HG03469 (cell line): ENCODE measurements around the gene ENTREP1.
"Not testable (repeated sequence)": the region's sequence is repeated elsewhere in the genome, so short reads cannot be mapped to it uniquely, and the experiment has no call there.

Experiments used
- ATAC-seq: cut with Tn5 transposase; IDR thresholded peaks from one replicate; pipeline ENCODE4 v1.9.1; 2021; ENCODE audit warnings: mild to moderate bottlenecking, moderate library complexity, moderate number of reproducible peaks; ENCODE audit not compliant: unreplicated experiment

Gene ENTREP1

DNA sequence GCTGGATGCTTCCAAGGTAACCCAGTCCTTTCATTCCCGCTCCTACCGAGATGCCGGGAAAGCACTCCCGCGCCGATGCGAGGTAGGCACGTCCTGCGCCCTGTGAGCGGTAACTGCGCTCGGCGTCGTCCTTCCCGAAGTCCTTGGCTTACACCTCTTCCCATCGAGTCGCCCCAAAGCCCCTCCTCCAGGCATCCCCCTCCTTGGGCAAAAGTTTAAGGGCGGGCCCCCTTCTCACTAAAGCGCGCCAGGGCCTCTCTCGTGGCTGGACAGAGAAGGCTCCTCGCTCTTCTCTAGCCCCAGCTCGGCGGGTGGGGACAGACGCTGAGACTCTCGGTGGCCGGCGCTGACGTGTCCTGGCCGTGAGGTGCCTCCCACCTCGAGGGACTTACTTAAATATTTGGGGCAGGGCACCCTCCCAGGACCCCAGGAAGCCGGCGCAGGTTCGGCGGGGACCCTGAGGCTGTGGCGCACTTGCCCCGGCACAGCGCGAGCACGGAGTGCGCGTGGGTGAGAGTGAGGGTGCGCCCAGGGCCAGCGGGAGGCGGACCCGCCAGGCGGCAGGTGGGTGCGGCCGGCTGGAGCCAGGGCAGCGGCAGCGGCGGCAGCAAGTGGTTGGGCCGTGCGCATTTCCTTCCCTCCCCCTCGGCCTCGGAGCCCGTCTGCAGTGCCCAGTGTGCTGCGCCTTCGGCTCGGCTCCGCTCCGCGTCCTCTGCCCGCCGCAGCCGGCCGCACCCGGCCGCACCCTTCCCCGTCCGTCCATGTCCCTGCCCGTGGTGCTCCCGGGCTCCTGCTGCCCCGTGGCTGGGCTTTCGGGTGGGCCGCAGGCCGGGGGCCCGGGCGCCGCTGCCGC lies at the start of gene ENTREP1:
Gene ENTREP1 (plus strand): TSS at position 667 of the 853 bp plus-strand sequence. CDS start 95 bp downstream, at position 762.
- ATAC-seq, result no peak

GRCh38 chr9:69276775-69277174 lies 48.2 kb upstream of the ENTREP1 start:
- ATAC-seq, result no peak

DNA sequence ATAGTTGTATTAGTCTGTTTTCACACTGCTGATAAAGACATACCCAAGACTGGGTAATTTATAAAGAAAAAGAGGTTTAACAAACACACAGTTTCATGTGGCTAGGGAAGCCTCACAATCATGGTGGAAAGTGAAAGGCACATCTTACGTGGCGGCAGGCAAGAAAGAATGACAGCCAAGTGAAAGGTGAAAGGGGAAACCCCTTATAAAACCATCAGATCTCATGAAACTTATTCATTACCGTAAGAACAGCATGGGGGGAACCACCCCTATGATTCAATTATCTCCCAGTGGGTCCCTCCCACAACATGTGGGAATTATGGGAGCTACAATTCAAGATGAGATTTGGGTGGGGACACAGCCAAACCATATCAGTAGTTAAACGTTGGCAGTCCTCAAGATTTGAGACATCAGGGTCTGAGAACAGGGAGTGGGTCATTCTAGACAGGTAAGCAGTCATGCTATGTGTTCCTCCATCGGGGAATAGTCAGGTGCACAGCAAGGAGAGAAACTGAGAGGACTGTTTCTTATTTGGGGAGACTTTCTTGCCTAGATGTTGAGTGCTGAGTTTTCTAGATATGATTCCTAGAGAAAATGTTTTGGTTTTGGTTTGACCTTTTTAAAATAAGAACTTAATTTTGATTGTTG lies 45.8 kb upstream of the ENTREP1 start:
- ATAC-seq, result no peak

GRCh38 chr9:69279733-69280132 lies 45.3 kb upstream of the ENTREP1 start:
- no peak for ATAC-seq

DNA sequence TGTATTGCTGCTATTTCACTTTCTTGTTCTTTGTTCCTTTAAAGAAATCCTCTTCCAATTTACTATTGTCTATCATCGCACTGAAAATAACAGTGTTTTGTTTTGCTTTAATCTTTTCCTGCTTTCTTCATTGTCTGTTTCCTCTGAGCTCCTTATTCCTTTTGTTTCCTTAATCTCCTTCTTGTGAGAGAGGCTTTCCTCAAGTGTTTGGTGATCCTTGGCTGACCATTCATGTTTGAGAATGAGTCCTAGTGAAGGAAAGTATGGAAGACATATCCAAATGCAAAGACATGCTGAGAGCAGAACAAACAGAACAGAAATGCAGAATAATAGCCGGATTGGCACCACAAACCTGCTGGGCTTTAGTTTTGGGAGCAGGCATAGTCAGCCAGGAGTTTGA lies 42.0 kb upstream of the ENTREP1 start:
- no peak for ATAC-seq

DNA sequence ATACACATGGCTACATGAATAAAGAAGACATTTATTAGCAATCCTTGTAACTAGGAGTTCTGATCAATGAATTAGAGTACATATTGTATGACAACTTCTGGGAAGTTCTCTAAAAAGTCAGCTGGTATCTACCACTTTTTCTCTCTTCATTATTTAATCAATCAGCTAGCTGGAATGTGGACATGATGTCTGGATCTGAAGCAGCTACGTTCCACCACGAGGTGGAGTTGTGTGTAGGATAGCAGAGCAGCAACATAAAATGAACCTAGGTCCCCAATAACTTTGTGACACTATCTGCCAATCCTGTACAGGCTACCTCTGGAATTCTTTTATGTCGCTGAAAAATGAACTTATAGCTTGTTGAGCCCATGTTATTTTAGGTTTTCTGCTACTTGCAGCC lies 32.9 kb upstream of the ENTREP1 start:
- ATAC-seq, result no peak

DNA sequence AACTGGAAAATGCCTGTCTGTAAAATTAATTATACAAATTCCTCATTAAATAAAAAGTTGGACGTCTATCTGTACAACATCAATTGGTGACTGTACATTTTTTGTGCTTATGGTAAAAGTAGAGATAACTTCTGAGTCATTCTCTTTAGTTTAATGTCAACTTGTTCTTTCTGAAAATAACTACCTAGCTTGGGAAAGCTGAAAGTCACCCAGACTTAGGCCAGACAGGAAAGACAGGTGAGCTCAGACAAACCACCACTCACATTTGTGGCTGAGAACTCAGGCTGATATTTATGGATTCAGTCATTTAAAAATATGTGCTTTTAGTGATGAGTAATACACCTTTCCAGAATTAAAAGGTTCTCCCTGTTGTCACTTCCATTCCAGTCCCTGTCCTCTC lies 31.9 kb upstream of the ENTREP1 start:
- ATAC-seq, result no peak

- no peak for ATAC-seq
Observed at GRCh38 chr9:69295872-69296552, 29.0 kb upstream of the ENTREP1 start.

GRCh38 chr9:69297300-69297980 lies 27.6 kb upstream of the ENTREP1 start:
- no peak for ATAC-seq

- ATAC-seq, result no peak
Observed at GRCh38 chr9:69299315-69299714, 25.7 kb upstream of the ENTREP1 start.

DNA sequence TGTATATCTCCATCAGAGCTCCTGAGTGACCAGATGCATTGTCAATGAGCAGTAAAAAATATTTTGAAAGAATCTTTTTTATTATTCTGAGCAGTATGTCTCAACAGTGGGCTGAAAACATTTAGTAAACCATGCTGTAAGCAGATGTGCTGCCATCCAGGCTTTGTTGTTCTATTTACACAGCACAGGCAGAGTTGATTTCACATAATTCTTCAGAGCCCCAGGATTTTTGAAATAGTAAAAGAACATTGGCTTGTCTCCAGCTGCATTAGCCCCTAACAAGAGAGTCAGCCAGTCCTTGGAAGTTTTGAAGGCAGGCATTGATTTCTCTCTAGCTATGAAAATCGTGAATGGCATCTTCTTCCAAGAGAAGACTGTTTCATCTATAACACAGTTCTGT lies 25.2 kb upstream of the ENTREP1 start:
- no peak for ATAC-seq

GRCh38 chr9:69303331-69303730 lies 21.7 kb upstream of the ENTREP1 start:
- no peak for ATAC-seq

GRCh38 chr9:69306895-69307445 lies 18.0 kb upstream of the ENTREP1 start:
- not testable (repeated sequence) for ATAC-seq

DNA sequence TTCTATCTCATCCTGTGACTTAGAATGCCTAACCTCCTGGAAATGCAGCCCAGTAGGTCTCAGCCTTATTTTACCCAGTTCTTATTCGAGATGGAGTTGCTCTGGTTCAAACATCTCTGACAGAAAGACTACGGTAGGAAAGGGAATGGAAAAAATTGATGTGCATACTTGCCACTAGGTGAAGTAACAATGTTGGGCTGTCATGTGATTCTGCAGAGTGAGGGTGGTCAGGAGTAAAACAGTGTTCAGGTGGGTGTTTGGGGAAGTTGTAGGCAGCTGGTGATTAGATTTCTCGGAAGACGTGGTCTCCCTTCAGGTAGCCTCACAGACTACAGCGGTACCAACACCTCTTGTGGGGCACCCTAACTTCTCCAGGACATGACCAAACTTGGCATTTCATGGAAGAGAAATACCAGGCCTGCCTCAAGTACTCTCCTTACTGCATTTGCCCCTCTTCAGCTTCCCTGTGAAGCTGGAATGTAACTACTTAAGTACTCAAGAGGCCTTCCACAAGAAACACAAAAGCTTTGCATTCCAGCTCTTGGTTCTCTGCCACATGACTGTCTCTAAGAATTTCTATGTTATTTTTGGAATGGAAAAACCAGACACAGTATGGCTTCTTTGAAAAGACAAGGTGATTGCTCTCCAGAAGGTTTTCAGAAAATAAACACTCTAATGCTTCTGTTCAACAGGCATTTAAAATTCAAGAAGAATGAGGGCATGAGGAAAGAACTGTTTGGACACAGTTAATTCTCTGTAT lies 17.4 kb upstream of the ENTREP1 start:
- ATAC-seq, result no peak

DNA sequence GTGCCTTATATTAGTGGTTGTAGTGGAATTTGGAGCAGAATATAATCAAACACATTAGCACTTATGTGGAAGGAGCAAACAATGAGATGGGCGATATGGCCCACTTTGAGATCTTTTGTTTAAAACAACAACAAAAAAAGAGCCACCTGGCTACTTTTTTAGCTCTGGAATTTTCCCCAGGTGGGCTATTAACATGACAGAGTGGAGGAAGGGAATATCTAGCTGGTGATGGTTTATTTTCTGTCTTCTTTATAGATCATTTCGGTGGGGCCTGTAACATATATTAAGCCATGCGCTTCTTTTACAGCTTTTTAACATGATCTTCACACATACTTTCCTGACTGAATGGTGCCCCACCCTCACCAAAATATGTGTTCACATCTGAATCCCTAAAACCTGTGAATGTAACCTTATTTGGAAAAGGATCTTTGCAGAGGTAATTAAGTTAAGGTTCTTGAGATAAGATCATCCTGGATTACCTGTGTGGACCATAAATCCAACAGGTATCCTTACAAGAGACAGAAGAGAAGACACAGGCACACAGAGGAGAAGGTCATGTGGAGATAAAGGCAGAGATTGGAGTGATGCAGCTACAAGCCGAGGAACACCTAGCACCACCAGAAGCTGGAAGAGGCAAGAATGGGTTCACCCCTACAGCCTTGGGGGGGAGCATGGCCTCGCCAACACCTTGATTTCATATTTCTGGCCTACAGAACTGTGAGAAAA lies 16.6 kb upstream of the ENTREP1 start:
- ATAC-seq, result no peak

GRCh38 chr9:69313175-69313574 lies 11.8 kb upstream of the ENTREP1 start:
- ATAC-seq, result no peak

DNA sequence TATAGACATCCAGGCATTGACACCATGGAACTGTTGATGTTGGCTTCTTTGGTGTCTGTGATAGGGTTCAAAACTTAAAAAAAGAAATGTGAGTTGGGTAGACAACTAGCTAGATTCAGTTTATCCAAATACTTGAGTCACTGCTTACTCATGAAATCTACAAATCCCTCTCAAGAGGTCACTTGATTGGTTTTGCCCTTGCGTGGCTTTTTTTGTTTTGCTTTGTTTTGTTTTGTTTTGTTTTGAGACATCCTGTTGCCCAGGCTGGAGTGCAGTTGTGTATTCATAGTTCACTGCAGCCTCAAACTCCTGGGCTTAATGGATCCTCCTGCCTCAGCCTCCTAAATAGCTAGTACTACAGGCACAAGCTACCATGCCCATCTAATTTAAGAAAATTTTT lies 10.5 kb upstream of the ENTREP1 start:
- no peak for ATAC-seq

- ATAC-seq, result no peak
Observed at GRCh38 chr9:69317081-69317480, 7.9 kb upstream of the ENTREP1 start.

DNA sequence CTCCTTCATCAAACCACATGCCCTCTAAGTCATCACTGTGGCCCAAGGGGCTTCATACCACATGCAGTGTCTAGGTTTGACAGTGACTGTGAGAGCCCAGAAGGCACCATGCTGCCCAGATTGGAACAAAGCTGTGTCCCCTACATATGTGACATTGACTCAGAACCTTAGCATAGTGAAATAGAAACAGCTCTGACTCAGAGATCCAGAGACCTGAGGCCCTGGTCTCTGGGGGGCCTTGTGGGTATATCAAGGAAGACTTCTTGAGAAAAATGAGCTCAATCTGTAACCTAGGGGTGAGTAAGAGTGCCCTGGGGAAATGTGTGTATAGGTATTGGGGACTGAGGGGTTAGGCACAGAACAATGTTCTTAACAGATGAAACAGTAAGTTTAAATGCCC lies 7.1 kb upstream of the ENTREP1 start:
- peak; percentile 90 for ATAC-seq
